HG02981 (cell line): ENCODE data around the gene GRIN2D.

Experiments used
- ATAC-seq: cut with Tn5 transposase; IDR thresholded peaks from one replicate; pipeline ENCODE4 v1.9.1; 2021; ENCODE audit warnings: mild to moderate bottlenecking, moderate library complexity; ENCODE audit not compliant: unreplicated experiment

GRIN2D gene

GRCh38 chr19:48441360-48442050 lies 48.0 kb downstream of the GRIN2D start:
- ATAC-seq, result no peak

DNA sequence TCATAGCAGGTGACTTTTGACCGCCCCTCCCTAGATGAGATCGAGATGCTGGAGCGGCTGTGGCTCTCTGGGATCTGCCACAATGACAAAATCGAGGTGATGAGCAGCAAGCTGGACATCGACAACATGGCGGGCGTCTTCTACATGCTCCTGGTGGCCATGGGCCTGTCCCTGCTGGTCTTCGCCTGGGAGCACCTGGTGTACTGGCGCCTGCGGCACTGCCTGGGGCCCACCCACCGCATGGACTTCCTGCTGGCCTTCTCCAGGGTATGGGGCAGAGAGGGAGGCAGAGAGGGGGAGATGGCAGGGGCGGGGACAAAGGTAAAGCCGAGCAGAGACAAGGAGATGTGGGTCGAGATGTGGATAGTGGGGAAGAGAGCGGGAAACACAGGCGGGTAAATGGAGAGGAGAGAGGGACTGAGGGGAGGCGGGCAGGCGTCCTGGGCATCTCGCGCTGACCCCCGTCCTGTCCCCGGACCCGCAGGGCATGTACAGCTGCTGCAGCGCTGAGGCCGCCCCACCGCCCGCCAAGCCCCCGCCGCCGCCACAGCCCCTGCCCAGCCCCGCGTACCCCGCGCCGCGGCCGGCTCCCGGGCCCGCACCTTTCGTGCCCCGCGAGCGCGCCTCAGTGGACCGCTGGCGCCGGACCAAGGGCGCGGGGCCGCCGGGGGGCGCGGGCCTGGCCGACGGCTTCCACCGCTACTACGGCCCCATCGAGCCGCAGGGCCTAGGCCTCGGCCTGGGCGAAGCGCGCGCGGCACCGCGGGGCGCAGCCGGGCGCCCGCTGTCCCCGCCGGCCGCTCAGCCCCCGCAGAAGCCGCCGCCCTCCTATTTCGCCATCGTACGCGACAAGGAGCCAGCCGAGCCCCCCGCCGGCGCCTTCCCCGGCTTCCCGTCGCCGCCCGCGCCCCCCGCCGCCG lies 48.9 kb downstream of the GRIN2D start:
- no peak for ATAC-seq

DNA sequence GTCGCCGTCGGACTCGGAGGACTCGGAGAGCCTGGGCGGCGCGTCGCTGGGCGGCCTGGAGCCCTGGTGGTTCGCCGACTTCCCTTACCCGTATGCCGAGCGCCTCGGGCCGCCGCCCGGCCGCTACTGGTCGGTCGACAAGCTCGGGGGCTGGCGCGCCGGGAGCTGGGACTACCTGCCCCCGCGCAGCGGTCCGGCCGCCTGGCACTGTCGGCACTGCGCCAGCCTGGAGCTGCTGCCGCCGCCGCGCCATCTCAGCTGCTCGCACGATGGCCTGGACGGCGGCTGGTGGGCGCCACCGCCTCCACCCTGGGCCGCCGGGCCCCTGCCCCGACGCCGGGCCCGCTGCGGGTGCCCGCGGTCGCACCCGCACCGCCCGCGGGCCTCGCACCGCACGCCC lies 49.8 kb downstream of the GRIN2D start:
- ATAC-seq, result no peak
